Thyroid gland (tissue), 4 donors: ENCODE data around the gene MAD1L1.

ENCODE experiments used
- POLR2A ChIP-seq, 2 donors: fragments of 450-650 bp; IDR thresholded peaks; one replicate each; pipeline ENCODE4 v1.6.1; 2017; ENCODE audit warnings: antibody characterized with exemption in 2 of 2, mild to moderate bottlenecking in 2 of 2, moderate library complexity in 1 of 2
- TF ChIP-seq, protein P1 (sequence below), 6 experiments: fragments of 200-600 bp in 3 of 6; fragments of 450-650 bp in 3 of 6; sonication (generic) in 3 of 6; IDR thresholded peaks; one replicate each; pipeline ENCODE4 v1.5.1; 2016 to 2019; ENCODE audit warnings: antibody characterized with exemption in 6 of 6, mild to moderate bottlenecking in 2 of 6, inconsistent platforms in 1 of 6, moderate library complexity in 1 of 6

DNA sequence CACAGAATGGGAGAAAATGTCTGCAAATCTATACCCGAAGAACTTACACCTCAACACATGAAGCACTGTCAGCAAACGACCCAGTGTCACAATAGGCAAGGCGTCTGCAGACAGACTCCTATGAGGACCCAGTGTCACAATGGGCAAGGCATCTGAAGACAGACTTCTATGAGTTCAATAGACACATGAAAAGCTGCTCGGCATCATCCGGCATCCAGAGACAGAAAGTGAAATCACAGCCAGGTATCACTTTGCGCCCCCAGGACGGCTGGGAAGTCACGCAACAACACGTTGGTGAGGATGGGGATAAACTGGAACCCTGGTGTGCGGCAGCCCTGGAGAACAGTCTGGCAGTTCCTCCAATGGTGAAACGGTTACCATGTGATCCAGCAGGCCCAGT is 289.4 kb downstream of the MAD1L1 start:
- TF ChIP-seq, protein P1, sequence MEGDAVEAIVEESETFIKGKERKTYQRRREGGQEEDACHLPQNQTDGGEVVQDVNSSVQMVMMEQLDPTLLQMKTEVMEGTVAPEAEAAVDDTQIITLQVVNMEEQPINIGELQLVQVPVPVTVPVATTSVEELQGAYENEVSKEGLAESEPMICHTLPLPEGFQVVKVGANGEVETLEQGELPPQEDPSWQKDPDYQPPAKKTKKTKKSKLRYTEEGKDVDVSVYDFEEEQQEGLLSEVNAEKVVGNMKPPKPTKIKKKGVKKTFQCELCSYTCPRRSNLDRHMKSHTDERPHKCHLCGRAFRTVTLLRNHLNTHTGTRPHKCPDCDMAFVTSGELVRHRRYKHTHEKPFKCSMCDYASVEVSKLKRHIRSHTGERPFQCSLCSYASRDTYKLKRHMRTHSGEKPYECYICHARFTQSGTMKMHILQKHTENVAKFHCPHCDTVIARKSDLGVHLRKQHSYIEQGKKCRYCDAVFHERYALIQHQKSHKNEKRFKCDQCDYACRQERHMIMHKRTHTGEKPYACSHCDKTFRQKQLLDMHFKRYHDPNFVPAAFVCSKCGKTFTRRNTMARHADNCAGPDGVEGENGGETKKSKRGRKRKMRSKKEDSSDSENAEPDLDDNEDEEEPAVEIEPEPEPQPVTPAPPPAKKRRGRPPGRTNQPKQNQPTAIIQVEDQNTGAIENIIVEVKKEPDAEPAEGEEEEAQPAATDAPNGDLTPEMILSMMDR (IDR thresholded peaks at IDR 0.05): no peak
- TF ChIP-seq POLR2A (IDR thresholded peaks at IDR 0.05): no peak
